Measurements from ENCODE around the gene ASB15.

The ASB15 gene

GRCh38 chr7:123669485-123669884 lies 67.9 kb downstream of the ASB15 start:
- DNase-seq: no peak

GRCh38 chr7:123673137-123673732 lies 71.6 kb downstream of the ASB15 start:
- DNase-seq: no peak

GRCh38 chr7:123673752-123674398 lies 72.3 kb downstream of the ASB15 start:
- no peak for DNase-seq

GRCh38 chr7:123674399-123675180 lies 73.0 kb downstream of the ASB15 start:
- no peak for DNase-seq

- DNase-seq: no peak
Measured at GRCh38 chr7:123675181-123675473, 73.5 kb downstream of the ASB15 start.

GRCh38 chr7:123677061-123677715 lies 75.6 kb downstream of the ASB15 start:
- DNase-seq: no peak

- DNase-seq: no peak
Measured at GRCh38 chr7:123679614-123680013, 78.0 kb downstream of the ASB15 start.

- DNase-seq: no peak
Measured at GRCh38 chr7:123680580-123680979, 79.0 kb downstream of the ASB15 start.

- DNase-seq: no peak
Measured at GRCh38 chr7:123681561-123681960, 79.9 kb downstream of the ASB15 start.

GRCh38 chr7:123682690-123683089 lies 81.1 kb downstream of the ASB15 start:
- no peak for DNase-seq

- no peak for DNase-seq
Measured at GRCh38 chr7:123687161-123687560, 85.5 kb downstream of the ASB15 start.

GRCh38 chr7:123687727-123688126 lies 86.1 kb downstream of the ASB15 start:
- no peak for DNase-seq
